ENCODE data around the gene RFLNA. TPM values are rescaled to one million over a fixed set of nuclear protein-coding genes. Genes with fewer than 3 reads are reported as not detected.

RFLNA gene
- total RNA-seq, 1 experiment from 2014 or later, result not detected

- intact Hi-C loops (cut with micrococcal nuclease), result no loop called here
- no peak overlapping the region for H3K27ac Mint-ChIP-seq (ENCODE audit: low read depth, unreplicated experiment)
- H3K9me3 Mint-ChIP-seq (ENCODE audit: unreplicated experiment), result no peaks in the 10 kb centered on the region
- BruUV-seq (replicated peaks), result no TSS peak
- ChIA-PET POLR2A (interaction anchor here (0.6 kb wide), 1 partner anchor 482 kb away, joined by 3 read pairs; no protein-coding TSS in a partner anchor), CTCF (no interaction called here)
- TF ChIP-seq, protein P1, sequence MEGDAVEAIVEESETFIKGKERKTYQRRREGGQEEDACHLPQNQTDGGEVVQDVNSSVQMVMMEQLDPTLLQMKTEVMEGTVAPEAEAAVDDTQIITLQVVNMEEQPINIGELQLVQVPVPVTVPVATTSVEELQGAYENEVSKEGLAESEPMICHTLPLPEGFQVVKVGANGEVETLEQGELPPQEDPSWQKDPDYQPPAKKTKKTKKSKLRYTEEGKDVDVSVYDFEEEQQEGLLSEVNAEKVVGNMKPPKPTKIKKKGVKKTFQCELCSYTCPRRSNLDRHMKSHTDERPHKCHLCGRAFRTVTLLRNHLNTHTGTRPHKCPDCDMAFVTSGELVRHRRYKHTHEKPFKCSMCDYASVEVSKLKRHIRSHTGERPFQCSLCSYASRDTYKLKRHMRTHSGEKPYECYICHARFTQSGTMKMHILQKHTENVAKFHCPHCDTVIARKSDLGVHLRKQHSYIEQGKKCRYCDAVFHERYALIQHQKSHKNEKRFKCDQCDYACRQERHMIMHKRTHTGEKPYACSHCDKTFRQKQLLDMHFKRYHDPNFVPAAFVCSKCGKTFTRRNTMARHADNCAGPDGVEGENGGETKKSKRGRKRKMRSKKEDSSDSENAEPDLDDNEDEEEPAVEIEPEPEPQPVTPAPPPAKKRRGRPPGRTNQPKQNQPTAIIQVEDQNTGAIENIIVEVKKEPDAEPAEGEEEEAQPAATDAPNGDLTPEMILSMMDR (IDR thresholded peaks at IDR 0.05; ENCODE audit: unreplicated experiment), result no peak
- H3K27me3 Mint-ChIP-seq (ENCODE audit: insufficient read depth, unreplicated experiment), result peaks cover 71% of the 10 kb centered on the region
- no peaks in the 10 kb centered on the region for H3K4me1 Mint-ChIP-seq (ENCODE audit: insufficient read depth, unreplicated experiment)
- H3K4me3 Mint-ChIP-seq (ENCODE audit: unreplicated experiment), result no peak overlapping the region
- no peak for DNase-seq (ENCODE audit: unreplicated experiment)
- no peaks in the 10 kb centered on the region for H3K36me3 Mint-ChIP-seq (ENCODE audit: insufficient read depth, unreplicated experiment)
Measured at GRCh38 chr12:124296295-124296915, 1.5 kb downstream of the RFLNA start.

- ChIA-PET POLR2A (no interaction called here), CTCF (interaction anchor here (0.6 to 0.8 kb wide), 2 partner anchors 19 to 1226 kb away, joined by 3 read pairs; no protein-coding TSS in a partner anchor)
- intact Hi-C loops (cut with micrococcal nuclease), result no loop called here
- no peaks in the 10 kb centered on the region for H3K4me1 Mint-ChIP-seq (ENCODE audit: insufficient read depth, unreplicated experiment)
- H3K36me3 Mint-ChIP-seq (ENCODE audit: insufficient read depth, unreplicated experiment), result no peaks in the 10 kb centered on the region
- TF ChIP-seq, protein P1 (IDR thresholded peaks at IDR 0.05; ENCODE audit: unreplicated experiment), result no peak
- H3K27ac Mint-ChIP-seq (ENCODE audit: low read depth, unreplicated experiment), result no peak overlapping the region
- peaks cover 72% of the 10 kb centered on the region for H3K27me3 Mint-ChIP-seq (ENCODE audit: insufficient read depth, unreplicated experiment)
- no peaks in the 10 kb centered on the region for H3K9me3 Mint-ChIP-seq (ENCODE audit: unreplicated experiment)
- no peak overlapping the region for H3K4me3 Mint-ChIP-seq (ENCODE audit: unreplicated experiment)
- BruUV-seq (replicated peaks), result no TSS peak
- DNase-seq (ENCODE audit: unreplicated experiment), result no peak
Measured at GRCh38 chr12:124296916-124297351, 2.0 kb downstream of the RFLNA start.

DNA sequence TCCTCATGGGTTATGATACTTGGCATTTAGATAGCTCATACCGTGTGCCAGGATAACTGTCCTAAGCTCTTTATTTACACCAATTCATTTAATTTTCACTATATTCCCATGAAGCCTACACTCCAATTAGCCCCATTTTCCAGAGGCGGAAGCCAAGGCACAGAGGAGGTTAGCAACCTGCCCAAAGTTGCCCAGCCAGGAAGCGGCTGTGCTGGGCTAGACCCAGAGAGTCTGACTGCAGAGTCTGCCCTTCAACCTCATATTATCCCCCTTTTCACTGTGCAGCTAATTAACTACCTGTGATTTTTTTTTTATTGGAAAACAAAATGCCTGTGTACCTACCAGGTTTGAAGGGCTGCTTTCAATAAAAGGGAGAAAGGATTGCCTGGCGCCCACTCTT lies 2.5 kb downstream of the RFLNA start:
- H3K9me3 Mint-ChIP-seq (ENCODE audit: unreplicated experiment), result no peaks in the 10 kb centered on the region
- no peaks in the 10 kb centered on the region for H3K4me1 Mint-ChIP-seq (ENCODE audit: insufficient read depth, unreplicated experiment)
- H3K27me3 Mint-ChIP-seq (ENCODE audit: insufficient read depth, unreplicated experiment), result peaks cover 72% of the 10 kb centered on the region
- intact Hi-C loops (cut with micrococcal nuclease), result no loop called here
- CTCF ChIA-PET, result interaction anchor here (0.6 to 0.8 kb wide), 2 partner anchors 19 to 1227 kb away, joined by 3 read pairs; no protein-coding TSS in a partner anchor
- DNase-seq (ENCODE audit: unreplicated experiment), result no peak
- BruUV-seq (replicated peaks), result no TSS peak
- no peak overlapping the region for H3K27ac Mint-ChIP-seq (ENCODE audit: low read depth, unreplicated experiment)
- POLR2A ChIA-PET, result no interaction called here
- no peaks in the 10 kb centered on the region for H3K36me3 Mint-ChIP-seq (ENCODE audit: insufficient read depth, unreplicated experiment)
- H3K4me3 Mint-ChIP-seq (ENCODE audit: unreplicated experiment), result no peak overlapping the region
- TF ChIP-seq, protein P1 (IDR thresholded peaks at IDR 0.05; ENCODE audit: unreplicated experiment), result no peak

GRCh38 chr12:124297856-124298255 lies 3.0 kb downstream of the RFLNA start:
- no peaks in the 10 kb centered on the region for H3K9me3 Mint-ChIP-seq (ENCODE audit: unreplicated experiment)
- no peak overlapping the region for H3K27ac Mint-ChIP-seq (ENCODE audit: low read depth, unreplicated experiment)
- POLR2A ChIA-PET, result no interaction called here
- no peak for DNase-seq (ENCODE audit: unreplicated experiment)
- TF ChIP-seq, protein P1 (IDR thresholded peaks at IDR 0.05; ENCODE audit: unreplicated experiment), result no peak
- no TSS peak for BruUV-seq (replicated peaks)
- no peak overlapping the region for H3K4me3 Mint-ChIP-seq (ENCODE audit: unreplicated experiment)
- CTCF ChIA-PET, result interaction anchor here (0.6 to 1.3 kb wide), 4 partner anchors 8 to 1227 kb away, joined by 3 to 5 read pairs (median 3); no protein-coding TSS in a partner anchor
- no peaks in the 10 kb centered on the region for H3K36me3 Mint-ChIP-seq (ENCODE audit: insufficient read depth, unreplicated experiment)
- no peaks in the 10 kb centered on the region for H3K4me1 Mint-ChIP-seq (ENCODE audit: insufficient read depth, unreplicated experiment)
- peaks cover 72% of the 10 kb centered on the region for H3K27me3 Mint-ChIP-seq (ENCODE audit: insufficient read depth, unreplicated experiment)
- intact Hi-C loops (cut with micrococcal nuclease), result no loop called here

Measured in MCF 10A (cell line).